HUES64 (cell line): ENCODE results near the gene FBP1.
A peak's percentile ranks its signal among the peaks of the same experiment; 100 is the strongest.

Source experiments
- H3K27ac ChIP-seq: 2 replicates; pipeline ENCODE4 v1.7.0; 2013; ENCODE audit warnings: low read depth, low read length, inconsistent platforms
- H3K27me3 ChIP-seq: 2 replicates; pipeline ENCODE4 v1.6.1; 2013; ENCODE audit warnings: mild to moderate bottlenecking, low read length; ENCODE audit not compliant: insufficient read depth
- H3K36me3 ChIP-seq: 2 replicates; pipeline ENCODE4 v1.6.1; 2013; ENCODE audit warnings: mild to moderate bottlenecking, low read length; ENCODE audit not compliant: insufficient read depth
- H3K4me1 ChIP-seq: 2 replicates; pipeline ENCODE4 v1.6.1; 2013; ENCODE audit warnings: mild to moderate bottlenecking, low read length, moderate library complexity; ENCODE audit not compliant: insufficient read depth
- H3K4me3 ChIP-seq: 2 replicates; pipeline ENCODE4 v1.5.1; 2013; ENCODE audit warnings: mild to moderate bottlenecking, low read length, moderate library complexity
- H3K9ac ChIP-seq: 2 replicates; pipeline ENCODE4 v1.6.1; 2013; ENCODE audit warnings: mild to moderate bottlenecking, low read depth, low read length
- H3K9me3 ChIP-seq: 2 replicates; pipeline ENCODE4 v1.6.1; 2013; ENCODE audit warnings: low read depth, low read length; ENCODE audit not compliant: insufficient read depth
- WGBS: fragments of 150-250, 120-280 bp; methylation state at CpG from one replicate; pipeline ENCODE4 v1.1.7; 2013; ENCODE audit warnings: missing lambda C conversion rate; 5-methylcytosine and 5-hydroxymethylcytosine counted together

The FBP1 gene

DNA sequence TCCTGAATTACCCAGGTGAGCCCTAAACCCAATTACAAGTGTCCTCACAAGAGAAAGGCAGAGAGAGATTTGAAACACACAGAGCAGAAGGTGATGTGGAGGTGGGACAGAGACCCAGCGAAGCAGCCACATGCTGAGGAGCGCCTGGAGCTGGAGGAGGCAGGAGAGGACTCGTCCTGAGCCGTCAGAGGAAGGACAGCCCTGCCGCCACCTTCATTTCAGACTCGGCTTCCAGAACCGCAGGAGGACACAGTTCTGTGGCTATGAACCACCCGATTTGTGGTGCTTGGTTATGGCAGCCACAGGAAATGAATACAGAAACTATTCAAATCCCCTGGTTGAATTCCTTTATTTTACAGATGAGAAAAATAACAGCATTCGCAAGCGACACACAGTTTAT, 16.4 kb upstream of the FBP1 start:
- Histone ChIP-seq H3K4me3 (no peak overlapping the region), H3K27me3 (peaks cover 4% of the 10 kb centered on the region; the same call in 1 of the 2 replicates), H3K9ac (no peak overlapping the region), H3K9me3 (no peaks in the 10 kb centered on the region), H3K27ac (no peak overlapping the region), H3K36me3 (no peaks in the 10 kb centered on the region), H3K4me1 (peaks cover 12% of the 10 kb centered on the region; the same call in 1 of the 2 replicates)
- 86% methylated on average over 10 of the region's 10 CpGs for WGBS

DNA sequence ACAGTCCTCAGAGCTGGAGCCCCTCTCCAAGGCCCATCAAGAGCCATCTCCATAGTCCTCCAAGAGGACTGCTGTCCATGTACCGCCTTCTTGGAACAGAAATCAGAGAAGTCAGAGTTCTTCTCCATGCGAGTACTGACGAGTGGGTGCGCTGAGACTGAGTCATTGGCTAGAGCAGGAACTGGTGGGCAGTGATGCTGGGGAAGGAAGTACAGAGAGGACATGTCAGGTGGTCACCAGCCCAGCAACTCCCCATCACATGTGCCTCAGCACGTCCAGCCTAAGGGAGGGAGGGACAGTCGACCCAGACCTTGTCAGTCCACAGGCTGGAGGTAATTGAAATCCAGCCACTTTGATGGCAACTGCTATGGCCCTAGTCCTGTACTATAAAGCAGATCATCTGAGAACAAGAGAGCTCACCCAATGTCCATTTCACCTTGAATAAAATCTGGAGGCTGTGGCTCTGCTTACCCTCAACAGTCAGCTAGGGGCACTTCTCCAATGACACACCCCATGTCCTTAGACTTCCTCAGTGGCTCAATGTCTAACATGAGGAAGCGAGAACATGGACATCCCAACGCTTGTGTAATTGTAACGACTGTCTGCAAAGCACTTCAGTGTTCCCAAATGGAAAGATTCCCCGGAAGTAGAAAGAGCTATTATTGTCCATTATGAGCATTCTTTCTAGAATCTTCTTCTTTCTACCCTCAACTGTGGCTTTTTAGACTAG, 15.0 kb upstream of the FBP1 start:
- WGBS, result 84% methylated on average over 10 of the region's 10 CpGs
- no peak overlapping the region for H3K27ac ChIP-seq
- no peak overlapping the region for H3K9ac ChIP-seq
- no peaks in the 10 kb centered on the region for H3K9me3 ChIP-seq
- peaks cover 4% of the 10 kb centered on the region; the same call in 1 of the 2 replicates for H3K27me3 ChIP-seq
- peaks cover 12% of the 10 kb centered on the region; the same call in 1 of the 2 replicates for H3K4me1 ChIP-seq
- no peaks in the 10 kb centered on the region for H3K36me3 ChIP-seq
- no peak overlapping the region for H3K4me3 ChIP-seq

- Histone ChIP-seq H3K4me1 (no peaks in the 10 kb centered on the region), H3K36me3 (no peaks in the 10 kb centered on the region), H3K27ac (no peak overlapping the region), H3K4me3 (no peak overlapping the region), H3K9ac (no peak overlapping the region), H3K27me3 (peaks cover 4% of the 10 kb centered on the region; the same call in 1 of the 2 replicates), H3K9me3 (no peaks in the 10 kb centered on the region)
- WGBS, result 96% methylated on average over 4 of the region's 4 CpGs
These were observed 11.6 kb upstream of the FBP1 start for GRCh38 chr9:94650949-94651348.

DNA sequence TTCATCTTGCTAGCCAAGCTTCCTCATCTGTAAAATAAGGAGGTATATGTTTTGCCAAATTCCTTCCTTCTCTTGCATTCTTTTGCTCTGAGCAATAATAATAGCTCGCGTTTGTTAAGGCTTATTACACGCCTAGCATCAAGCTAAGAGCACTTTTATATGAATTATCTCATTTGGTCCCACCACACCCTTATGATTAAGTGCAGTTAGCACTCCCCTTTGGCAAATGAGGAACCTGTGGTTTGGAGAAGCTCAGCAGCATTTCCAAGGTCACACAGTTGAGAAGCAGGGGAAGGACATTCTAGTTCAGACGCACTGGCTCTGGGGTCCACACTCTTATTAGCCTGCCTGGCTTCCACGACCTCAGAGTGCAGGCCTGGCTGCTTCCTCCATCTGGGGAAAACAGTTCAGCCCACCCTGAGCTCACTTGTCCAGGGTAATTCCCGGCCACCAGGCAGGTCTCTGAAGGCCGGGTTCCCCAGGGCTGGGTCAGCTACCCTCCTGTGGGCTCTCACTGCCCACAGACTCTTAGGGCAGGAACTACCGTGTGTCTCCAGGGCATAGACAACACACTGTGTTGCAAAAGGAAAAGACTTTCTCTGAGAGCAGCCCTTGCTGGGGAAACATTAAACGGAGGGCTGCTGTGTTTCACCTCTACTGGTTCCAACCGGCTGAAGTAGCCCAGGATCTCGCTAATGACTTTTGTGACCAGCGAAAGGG, 9.9 kb upstream of the FBP1 start:
- Histone ChIP-seq H3K9me3 (no peaks in the 10 kb centered on the region), H3K9ac (no peak overlapping the region), H3K4me3 (no peak overlapping the region), H3K27me3 (peaks cover 4% of the 10 kb centered on the region; the same call in 1 of the 2 replicates), H3K36me3 (no peaks in the 10 kb centered on the region), H3K27ac (no peak overlapping the region), H3K4me1 (no peaks in the 10 kb centered on the region)
- 87% methylated on average over 12 of the region's 12 CpGs for WGBS

DNA sequence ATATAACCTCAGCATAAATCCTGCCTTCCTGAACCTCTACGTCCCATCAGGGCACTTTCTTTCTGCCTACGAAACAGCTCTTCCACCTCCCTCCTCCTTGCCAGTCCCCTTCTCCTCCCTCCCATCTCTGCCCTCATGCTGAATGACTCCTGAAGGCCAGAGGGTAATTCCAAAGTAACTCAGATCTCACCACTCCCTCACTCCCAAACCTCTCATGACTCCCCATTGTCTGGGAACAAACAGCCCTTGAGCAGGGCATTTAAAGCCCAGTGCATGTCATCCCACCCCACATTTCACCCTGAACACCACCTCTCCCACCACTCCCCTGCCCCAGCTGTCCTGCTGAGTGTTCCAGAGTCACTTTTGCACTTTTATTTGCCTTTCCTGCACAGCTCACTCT, 8.9 kb upstream of the FBP1 start:
- no peak overlapping the region for H3K27ac ChIP-seq
- no peak overlapping the region for H3K9ac ChIP-seq
- H3K4me3 ChIP-seq, result no peak overlapping the region
- WGBS, result 83% methylated on average over 2 of the region's 2 CpGs
- H3K27me3 ChIP-seq, result peaks cover 4% of the 10 kb centered on the region; the same call in 1 of the 2 replicates
- no peaks in the 10 kb centered on the region for H3K9me3 ChIP-seq
- H3K36me3 ChIP-seq, result no peaks in the 10 kb centered on the region
- H3K4me1 ChIP-seq, result no peaks in the 10 kb centered on the region

GRCh38 chr9:94645901-94646300, 6.6 kb upstream of the FBP1 start:
- Histone ChIP-seq H3K27me3 (peaks cover 26% of the 10 kb centered on the region), H3K4me3 (no peak overlapping the region), H3K9me3 (no peaks in the 10 kb centered on the region), H3K27ac (no peak overlapping the region), H3K4me1 (no peaks in the 10 kb centered on the region), H3K9ac (no peak overlapping the region), H3K36me3 (no peaks in the 10 kb centered on the region)
- 76% methylated on average over 6 of the region's 6 CpGs for WGBS

GRCh38 chr9:94644543-94644942, 5.2 kb upstream of the FBP1 start:
- Histone ChIP-seq H3K4me3 (no peak overlapping the region), H3K4me1 (peaks cover 6% of the 10 kb centered on the region; the same call in 1 of the 2 replicates), H3K9me3 (no peaks in the 10 kb centered on the region), H3K27me3 (peaks cover 40% of the 10 kb centered on the region), H3K9ac (no peak overlapping the region), H3K36me3 (no peaks in the 10 kb centered on the region), H3K27ac (no peak overlapping the region)
- 91% methylated on average over 5 of the region's 5 CpGs for WGBS

- H3K27me3 ChIP-seq, result peaks cover 48% of the 10 kb centered on the region
These were observed 4.4 kb upstream of the FBP1 start for GRCh38 chr9:94643741-94644140.

GRCh38 chr9:94643176-94643575, 3.9 kb upstream of the FBP1 start:
- peaks cover 54% of the 10 kb centered on the region for H3K27me3 ChIP-seq
- WGBS, result 91% methylated on average over 8 of the region's 8 CpGs
- no peaks in the 10 kb centered on the region for H3K36me3 ChIP-seq
- no peak overlapping the region for H3K4me3 ChIP-seq
- no peak overlapping the region for H3K27ac ChIP-seq
- H3K9me3 ChIP-seq, result no peaks in the 10 kb centered on the region
- H3K9ac ChIP-seq, result no peak overlapping the region
- peaks cover 11% of the 10 kb centered on the region; the same call in 1 of the 2 replicates for H3K4me1 ChIP-seq

More at GRCh38 chr9:94643741-94644140, 4.4 kb upstream of the FBP1 start:
- H3K36me3 ChIP-seq, result no peaks in the 10 kb centered on the region
- 91% methylated on average over 4 of the region's 4 CpGs for WGBS
- H3K4me1 ChIP-seq, result peaks cover 8% of the 10 kb centered on the region; the same call in 1 of the 2 replicates
- H3K27ac ChIP-seq, result no peak overlapping the region
- H3K4me3 ChIP-seq, result no peak overlapping the region
- H3K9ac ChIP-seq, result no peak overlapping the region
- H3K9me3 ChIP-seq, result no peaks in the 10 kb centered on the region

GRCh38 chr9:94642501-94642900, 3.2 kb upstream of the FBP1 start:
- Histone ChIP-seq H3K4me3 (no peak overlapping the region), H3K4me1 (peaks cover 11% of the 10 kb centered on the region; the same call in 1 of the 2 replicates), H3K9ac (no peak overlapping the region), H3K9me3 (no peaks in the 10 kb centered on the region), H3K27ac (no peak overlapping the region), H3K27me3 (peaks cover 60% of the 10 kb centered on the region), H3K36me3 (no peaks in the 10 kb centered on the region)
- WGBS, result 93% methylated on average over 5 of the region's 5 CpGs

GRCh38 chr9:94639999-94640376, 670 bp upstream of the FBP1 start:
- Histone ChIP-seq H3K9ac (peak overlapping the region; percentile 57; the same call in 1 of the 2 replicates), H3K27me3 (peaks cover 80% of the 10 kb centered on the region), H3K4me3 (peak overlapping the region; percentile 47), H3K9me3 (no peaks in the 10 kb centered on the region), H3K27ac (peak overlapping the region; percentile 43; the same call in 1 of the 2 replicates), H3K36me3 (no peaks in the 10 kb centered on the region), H3K4me1 (peaks cover 11% of the 10 kb centered on the region; the same call in 1 of the 2 replicates)
- WGBS, result 1% methylated on average over 13 of the region's 15 CpGs
